Osteoblast (primary cell): ENCODE results near the gene ANXA11. TPM values are rescaled to one million over a fixed set of nuclear protein-coding genes. Genes with fewer than 3 reads are reported as not detected.
A peak's percentile ranks its signal among the peaks of the same experiment; 100 is the strongest.

Experiments used
- DNase-seq: peaks from one replicate; pipeline ENCODE4 v3.0.0; 2011; ENCODE audit warnings: low spot score, mixed read lengths; ENCODE audit not compliant: insufficient read length; ENCODE audit errors: missing footprints
- H2AFZ ChIP-seq: 2 replicates; pipeline ENCODE4 v1.6.0; 2011; ENCODE audit warnings: mild to moderate bottlenecking, low read length
- H3K27ac ChIP-seq: 2 replicates; pipeline ENCODE4 v1.5.1; 2011; ENCODE audit warnings: mild to moderate bottlenecking, low read depth, low read length, moderate library complexity
- H3K27me3 ChIP-seq: 2 replicates; pipeline ENCODE4 v1.6.0; 2012; ENCODE audit warnings: mild to moderate bottlenecking, control low read depth, inconsistent platforms, low read length, moderate library complexity; ENCODE audit not compliant: insufficient read depth
- H3K36me3 ChIP-seq: 2 replicates; pipeline ENCODE4 v1.5.1; 2011; ENCODE audit warnings: mild to moderate bottlenecking, low read length, control low read depth, moderate library complexity; ENCODE audit not compliant: insufficient read depth
- H3K4me1 ChIP-seq: 2 replicates; pipeline ENCODE4 v1.5.1; 2011; ENCODE audit warnings: mild to moderate bottlenecking, low read length, control low read depth, moderate library complexity; ENCODE audit not compliant: insufficient read depth
- H3K4me2 ChIP-seq: 2 replicates; pipeline ENCODE4 v1.6.0; 2011; ENCODE audit warnings: mild to moderate bottlenecking, low read length; ENCODE audit not compliant: insufficient read depth
- H3K4me3 ChIP-seq: fragments of 200-600 bp; sonication (generic); 3 replicates; pipeline ENCODE4 v1.5.1; 2012; ENCODE audit warnings: mild to moderate bottlenecking, low read length, inconsistent platforms; ENCODE audit not compliant: insufficient read depth
- H3K79me2 ChIP-seq: 2 replicates; pipeline ENCODE4 v1.6.0; 2012; ENCODE audit warnings: mild to moderate bottlenecking, low read length, control low read depth, inconsistent platforms; ENCODE audit not compliant: insufficient read depth
- H3K9me3 ChIP-seq: 2 replicates; pipeline ENCODE4 v1.5.1; 2011; ENCODE audit warnings: low read depth, low read length, control low read depth
- H4K20me1 ChIP-seq: 2 replicates; pipeline ENCODE4 v1.6.0; 2012; ENCODE audit warnings: mild to moderate bottlenecking, low read length, control low read depth; ENCODE audit not compliant: insufficient read depth
- CTCF ChIP-seq: IDR thresholded peaks from 2 replicates; pipeline ENCODE4 v1.5.1; 2011; ENCODE audit warnings: mild to moderate bottlenecking, low read depth, low read length, moderate library complexity; ENCODE audit errors: extremely low read depth
- total RNA-seq: library from RNA; depleted of rRNA; stranded (reverse); fragments of >200 nt; gene quantifications from 2 replicates; pipeline ENCODE4 v1.2.3, GENCODE V29; 2012

Gene ANXA11
- total RNA-seq, 1 donor: 112 TPM

DNA sequence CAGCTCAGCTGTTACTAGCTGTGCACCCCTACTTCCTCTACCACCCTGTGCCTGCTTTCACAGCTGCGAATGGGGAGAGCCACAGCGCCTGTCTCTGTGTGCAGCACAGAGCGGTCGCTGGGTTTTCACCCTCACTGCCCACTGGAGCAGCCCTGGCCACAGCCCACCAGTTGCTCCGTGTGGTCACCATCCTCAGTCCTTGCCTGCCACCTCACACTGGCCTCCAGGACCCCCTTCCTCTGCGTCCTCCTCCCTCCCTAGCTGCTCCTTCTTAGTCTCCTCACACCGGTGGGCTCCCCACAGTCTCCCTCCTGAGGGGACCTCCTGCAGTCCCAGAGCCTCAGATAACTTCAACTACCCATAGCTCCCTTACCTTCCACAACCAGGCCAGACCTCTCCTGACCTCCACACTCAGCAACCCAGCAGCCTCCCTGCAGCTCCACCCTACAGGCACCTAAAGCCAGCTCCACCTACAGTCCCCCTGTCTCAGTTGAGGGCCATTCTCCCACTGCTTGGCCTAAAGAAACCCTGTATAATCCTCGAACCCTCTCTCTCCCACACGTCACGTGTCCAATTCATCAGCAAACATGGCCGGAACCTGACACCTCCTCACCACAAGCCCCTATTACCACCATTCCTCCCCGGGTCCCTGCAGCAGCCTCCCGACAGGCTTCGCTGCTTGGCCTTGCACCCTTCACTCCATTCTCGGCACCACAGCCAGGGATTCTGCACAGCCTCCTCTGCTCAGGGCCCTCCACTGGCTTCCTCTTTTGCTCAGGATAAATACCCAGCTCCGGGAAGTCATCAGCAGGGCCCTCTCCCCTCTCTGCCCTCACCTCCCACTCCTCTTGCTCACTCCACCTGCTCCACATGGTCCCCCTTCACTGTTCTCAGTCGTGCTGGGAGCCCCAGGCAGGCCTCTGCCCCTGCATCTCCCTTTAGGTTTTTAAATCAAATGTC, 44.7 kb downstream of the ANXA11 start:
- Histone ChIP-seq H4K20me1 (peaks cover 30% of the 10 kb centered on the region), H3K4me3 (no peak overlapping the region), H3K27ac (no peak overlapping the region), H3K9me3 (no peaks in the 10 kb centered on the region), H3K36me3 (peaks cover 64% of the 10 kb centered on the region), H3K27me3 (no peaks in the 10 kb centered on the region), H2AFZ (no peak overlapping the region), H3K4me2 (no peak overlapping the region), H3K79me2 (peaks cover 25% of the 10 kb centered on the region), H3K4me1 (peaks cover 52% of the 10 kb centered on the region)
- no peak for TF ChIP-seq CTCF
- no peak for DNase-seq

DNA sequence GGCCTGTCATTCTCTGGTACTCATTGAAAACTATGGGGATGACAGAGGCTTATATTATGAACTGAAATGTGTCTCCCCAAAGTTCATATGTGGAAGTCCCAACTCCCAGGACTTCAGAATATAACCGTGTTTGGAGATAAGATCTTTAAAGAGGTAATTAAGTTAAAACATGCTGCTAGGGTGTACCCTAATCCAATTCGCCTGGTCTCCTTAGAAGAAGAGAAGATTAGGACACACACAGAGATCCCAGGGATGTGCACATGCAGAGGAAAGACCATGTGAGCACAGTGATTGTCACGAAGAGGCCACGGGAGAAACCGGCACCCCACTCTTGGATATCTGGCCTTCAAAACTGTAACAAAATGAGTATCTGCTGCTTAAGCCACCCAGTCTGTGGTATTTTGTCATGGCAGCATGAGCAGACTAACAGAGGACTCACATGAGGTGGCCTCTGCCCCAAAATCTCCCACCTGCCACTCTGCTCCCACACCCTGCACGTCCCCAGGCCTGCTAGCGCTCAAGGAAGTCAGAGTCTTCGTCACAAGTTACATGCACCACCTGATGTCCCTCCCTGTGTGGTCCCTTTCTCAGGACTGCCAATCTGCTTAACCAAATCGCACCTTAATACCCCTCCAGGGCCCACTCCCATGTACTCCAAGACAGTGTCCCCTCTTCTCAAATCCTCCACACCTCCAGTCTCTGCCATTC, 46.0 kb downstream of the ANXA11 start:
- no peaks in the 10 kb centered on the region for H3K27me3 ChIP-seq
- H3K4me2 ChIP-seq: no peak overlapping the region
- TF ChIP-seq CTCF: no peak
- peaks cover 57% of the 10 kb centered on the region for H3K4me1 ChIP-seq
- no peak overlapping the region for H2AFZ ChIP-seq
- peaks cover 20% of the 10 kb centered on the region for H4K20me1 ChIP-seq
- peak overlapping the region; percentile 97 for H3K27ac ChIP-seq
- DNase-seq: no peak
- H3K79me2 ChIP-seq: peaks cover 16% of the 10 kb centered on the region
- H3K4me3 ChIP-seq: peak overlapping the region; percentile 7
- H3K9me3 ChIP-seq: no peaks in the 10 kb centered on the region
- peaks cover 56% of the 10 kb centered on the region for H3K36me3 ChIP-seq

DNA sequence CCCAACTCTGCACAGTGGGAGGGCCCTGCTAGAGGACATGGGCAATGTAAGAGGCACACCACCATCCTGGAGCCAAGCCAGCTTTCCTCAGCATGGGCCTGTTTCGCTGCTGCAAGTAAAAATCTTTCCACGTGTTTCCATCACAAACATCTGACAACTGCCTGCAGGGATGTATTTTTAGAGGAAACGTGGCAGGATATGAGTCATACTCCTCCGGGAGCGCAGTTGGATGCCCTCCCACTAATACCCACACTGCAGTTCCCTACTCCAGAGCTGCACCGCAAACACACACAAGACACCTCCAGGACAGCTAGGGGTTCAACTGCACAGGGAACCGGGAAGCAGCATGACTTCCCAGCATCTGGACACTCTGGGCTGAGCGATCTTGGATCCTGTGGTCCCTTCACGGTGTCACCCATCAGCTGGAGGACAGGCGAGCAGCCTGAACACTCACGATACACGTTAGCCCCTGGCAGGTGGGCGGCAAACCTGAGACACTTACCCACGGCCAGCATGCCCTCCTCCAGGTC, 46.7 kb downstream of the ANXA11 start:
- H3K4me1 ChIP-seq: peaks cover 52% of the 10 kb centered on the region
- H3K4me3 ChIP-seq: peak overlapping the region; percentile 7
- H3K79me2 ChIP-seq: peaks cover 11% of the 10 kb centered on the region
- H2AFZ ChIP-seq: no peak overlapping the region
- H4K20me1 ChIP-seq: peaks cover 13% of the 10 kb centered on the region
- TF ChIP-seq CTCF: no peak
- H3K27ac ChIP-seq: peak overlapping the region; percentile 97
- H3K9me3 ChIP-seq: no peaks in the 10 kb centered on the region
- H3K27me3 ChIP-seq: no peaks in the 10 kb centered on the region
- H3K36me3 ChIP-seq: peaks cover 53% of the 10 kb centered on the region
- peak; percentile 92 for DNase-seq
- H3K4me2 ChIP-seq: peak overlapping the region; percentile 46
